SIG-M5 treated with dmso at 0.1 percent for 504 hours (cell line): ENCODE data around the gene CSK.
A peak's percentile ranks its signal among the peaks of the same experiment; 100 is the strongest.

ENCODE experiments used
- DNase-seq: peaks from one replicate; lab custom pipeline; 2025; ENCODE audit not compliant: unreplicated experiment; lab: John Stamatoyannopoulos, UW

CSK gene

GRCh38 chr15:74824976-74825375 lies 43.1 kb downstream of the CSK start:
- no peak for DNase-seq

DNA sequence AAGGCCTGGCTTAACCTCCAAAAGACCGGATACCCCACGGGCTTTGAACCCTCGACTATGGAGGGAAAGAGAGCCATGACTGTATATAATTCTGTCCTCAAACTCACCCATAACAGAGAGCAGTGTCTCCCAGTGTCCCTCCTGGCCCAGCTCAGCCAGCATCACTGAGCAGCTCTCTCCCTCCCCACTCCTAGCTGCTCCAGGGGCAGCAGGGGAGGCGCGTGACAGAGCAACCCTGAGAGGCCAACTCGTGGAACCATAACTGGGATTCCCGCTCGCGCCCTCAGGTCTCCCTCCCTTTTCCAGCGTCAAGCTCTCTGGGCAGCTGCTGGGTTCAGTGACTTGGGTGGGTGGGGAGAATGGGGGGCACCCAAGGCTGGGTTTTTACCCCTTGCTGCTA lies 44.0 kb downstream of the CSK start:
- DNase-seq, result no peak

- no peak for DNase-seq
Measured at GRCh38 chr15:74826364-74826819, 44.5 kb downstream of the CSK start, which contains the start of gene CPLX3. CPLX3 (plus strand) TSS chr15:74826627; CDS start chr15:74826704, 77 bp downstream.

GRCh38 chr15:74826921-74827320 lies 45.0 kb downstream of the CSK start:
- no peak for DNase-seq

DNA sequence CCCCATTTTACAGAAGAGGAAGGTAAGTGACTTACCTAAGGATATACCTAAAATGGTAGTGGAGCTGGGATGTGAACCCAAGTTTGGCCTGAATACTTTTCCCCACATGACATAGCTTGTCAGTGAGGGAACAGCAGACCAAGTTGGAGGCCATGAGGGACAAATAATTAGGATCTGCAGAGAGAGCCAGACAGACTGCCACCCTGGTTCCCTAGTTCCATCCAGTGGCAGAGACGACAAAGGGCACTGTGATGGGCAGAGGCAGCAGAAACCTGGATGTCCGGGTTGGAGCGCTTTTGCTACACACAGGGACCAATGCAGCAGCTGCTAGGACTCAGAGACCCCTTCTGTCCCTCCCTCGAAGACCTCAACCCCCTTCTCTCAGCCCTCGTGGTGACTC lies 45.7 kb downstream of the CSK start:
- DNase-seq, result no peak

DNA sequence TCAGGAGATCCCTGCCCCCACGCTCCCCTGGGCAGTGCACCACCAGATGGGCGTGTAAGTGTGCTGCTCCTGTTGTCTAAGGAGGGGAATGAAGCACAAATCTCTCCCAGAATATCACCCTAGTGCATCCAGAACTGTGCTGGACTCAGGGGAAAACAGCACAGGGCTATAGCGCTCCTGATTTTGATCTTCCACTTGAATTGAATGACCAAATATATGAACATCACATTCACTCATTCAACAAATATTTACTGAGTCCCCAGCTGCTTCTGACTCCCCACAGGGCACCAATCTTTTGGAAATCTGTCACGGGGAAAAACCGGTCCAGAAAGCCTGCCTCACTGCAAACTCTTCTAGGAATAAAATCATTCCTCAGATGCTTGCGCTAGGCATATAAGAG lies 47.0 kb downstream of the CSK start:
- no peak for DNase-seq

DNA sequence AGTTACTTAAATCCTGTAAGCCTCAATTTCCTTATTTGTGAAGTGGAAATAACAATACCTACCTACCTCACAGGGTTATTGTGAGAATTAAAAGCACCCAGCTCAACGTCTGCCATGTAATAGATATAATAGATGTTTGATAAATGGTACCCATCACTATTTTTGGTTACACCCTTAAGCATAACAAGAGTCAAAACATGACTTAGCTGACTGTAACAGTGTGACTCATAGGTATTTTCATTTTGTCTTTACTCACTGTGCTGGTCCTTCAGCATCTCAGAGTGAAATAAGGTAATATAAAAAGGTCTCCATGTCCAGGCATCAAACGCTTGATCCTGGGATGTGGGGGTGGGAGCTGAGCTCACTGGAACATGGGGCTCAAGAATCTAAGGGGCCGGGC lies 47.6 kb downstream of the CSK start:
- no peak for DNase-seq

DNA sequence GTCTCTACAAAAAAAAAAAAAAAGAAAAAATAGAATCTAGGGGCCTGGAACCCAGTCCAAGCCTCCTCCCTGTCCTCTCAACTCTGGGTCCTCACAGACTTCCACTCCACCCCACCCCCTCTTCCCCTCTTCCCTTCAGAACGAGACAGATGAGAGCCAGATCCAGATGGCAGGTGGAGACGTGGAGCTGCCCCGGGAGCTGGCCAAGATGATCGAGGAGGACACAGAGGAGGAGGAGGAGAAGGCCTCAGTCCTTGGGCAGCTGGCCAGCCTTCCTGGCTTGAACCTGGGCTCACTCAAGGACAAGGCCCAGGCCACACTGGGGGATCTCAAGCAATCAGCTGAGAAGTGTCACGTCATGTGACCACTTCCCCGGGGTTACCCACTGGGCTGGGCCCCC lies 48.1 kb downstream of the CSK start:
- DNase-seq, result no peak

GRCh38 chr15:74830868-74831267 lies 49.0 kb downstream of the CSK start:
- no peak for DNase-seq

GRCh38 chr15:74831813-74832495 lies 50.1 kb downstream of the CSK start:
- DNase-seq, result no peak

DNA sequence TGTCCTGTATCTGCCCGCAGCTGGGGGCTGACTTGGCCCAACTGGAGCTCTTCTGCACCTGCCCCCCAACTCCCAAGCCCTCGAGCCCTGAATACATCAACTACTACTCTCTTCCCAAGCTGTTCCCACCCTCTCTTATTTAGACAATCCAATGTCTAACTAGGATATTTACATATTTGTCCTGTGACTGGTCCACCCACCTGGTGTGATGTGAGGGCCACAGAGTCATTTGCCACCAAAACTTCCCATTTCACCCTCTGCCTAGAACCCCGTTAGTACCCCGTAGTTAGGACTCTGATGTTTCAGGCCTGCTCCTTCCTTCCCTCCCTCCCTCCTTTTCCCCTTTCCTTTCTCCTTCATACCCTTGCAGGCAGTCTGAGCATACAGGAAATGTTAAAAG lies 50.9 kb downstream of the CSK start:
- no peak for DNase-seq

DNA sequence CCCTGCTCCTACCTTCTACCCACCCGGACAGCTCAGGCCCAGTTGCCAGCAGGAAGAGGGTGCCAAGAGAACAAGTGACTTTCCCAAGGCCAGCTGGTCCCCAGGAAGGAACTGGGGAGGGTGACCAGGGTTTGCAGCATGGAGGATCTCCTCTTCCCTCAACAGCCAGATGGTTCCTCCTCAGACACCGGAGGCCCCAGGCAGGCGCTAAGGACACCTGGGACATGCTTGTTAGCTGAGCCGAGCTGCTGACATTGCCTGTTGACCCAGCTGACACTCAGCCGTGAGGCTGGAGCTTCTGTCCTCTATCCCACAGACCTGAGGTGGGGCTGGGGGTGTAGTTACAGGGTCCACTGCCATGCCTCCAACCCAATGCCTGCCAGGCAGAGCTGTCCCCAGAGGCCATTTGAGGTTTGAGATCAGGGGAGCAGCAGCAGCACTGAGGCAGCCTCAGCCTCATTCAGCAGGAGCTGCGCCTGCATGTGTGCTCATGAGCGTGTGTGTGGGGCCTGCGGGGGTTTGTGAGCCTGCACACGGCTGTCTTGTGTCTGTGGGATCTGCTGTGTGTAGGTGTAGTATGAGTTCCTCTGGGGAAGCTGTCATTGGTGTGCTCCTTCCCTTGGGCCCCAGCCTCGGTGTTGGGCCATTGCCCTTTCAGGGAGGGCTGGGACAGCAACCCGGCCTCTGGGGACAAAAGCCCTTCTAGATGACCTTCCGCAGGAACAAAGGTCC lies 51.7 kb downstream of the CSK start:
- DNase-seq, result no peak

DNA sequence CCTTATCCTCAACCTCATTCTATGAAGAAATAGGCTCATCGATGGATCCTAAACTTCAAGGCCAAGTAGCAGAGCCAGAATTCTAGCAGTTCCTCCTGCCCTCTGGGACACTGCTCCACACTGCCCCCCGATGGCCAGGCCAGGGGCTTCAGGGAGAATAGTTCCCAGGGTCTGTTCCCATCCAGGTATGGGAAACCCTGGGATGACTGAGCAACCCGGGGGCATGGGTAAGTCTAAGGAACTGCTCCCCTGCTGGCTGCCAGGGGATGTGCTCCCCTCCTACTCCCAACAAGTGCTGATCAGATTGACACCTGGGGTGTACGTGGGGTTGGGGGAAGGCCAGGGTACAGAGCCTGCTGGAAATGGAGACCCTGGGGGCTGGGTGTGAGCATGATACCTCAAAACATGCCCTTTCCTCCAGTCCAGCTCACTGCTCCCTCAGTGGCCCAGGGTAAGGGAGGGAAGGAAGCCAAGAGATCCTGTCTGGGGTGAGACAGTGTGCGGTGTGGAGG lies 53.5 kb downstream of the CSK start:
- DNase-seq, result peak; percentile 48

- no peak for DNase-seq
Measured at GRCh38 chr15:74836846-74837245, 55.0 kb downstream of the CSK start.

DNA sequence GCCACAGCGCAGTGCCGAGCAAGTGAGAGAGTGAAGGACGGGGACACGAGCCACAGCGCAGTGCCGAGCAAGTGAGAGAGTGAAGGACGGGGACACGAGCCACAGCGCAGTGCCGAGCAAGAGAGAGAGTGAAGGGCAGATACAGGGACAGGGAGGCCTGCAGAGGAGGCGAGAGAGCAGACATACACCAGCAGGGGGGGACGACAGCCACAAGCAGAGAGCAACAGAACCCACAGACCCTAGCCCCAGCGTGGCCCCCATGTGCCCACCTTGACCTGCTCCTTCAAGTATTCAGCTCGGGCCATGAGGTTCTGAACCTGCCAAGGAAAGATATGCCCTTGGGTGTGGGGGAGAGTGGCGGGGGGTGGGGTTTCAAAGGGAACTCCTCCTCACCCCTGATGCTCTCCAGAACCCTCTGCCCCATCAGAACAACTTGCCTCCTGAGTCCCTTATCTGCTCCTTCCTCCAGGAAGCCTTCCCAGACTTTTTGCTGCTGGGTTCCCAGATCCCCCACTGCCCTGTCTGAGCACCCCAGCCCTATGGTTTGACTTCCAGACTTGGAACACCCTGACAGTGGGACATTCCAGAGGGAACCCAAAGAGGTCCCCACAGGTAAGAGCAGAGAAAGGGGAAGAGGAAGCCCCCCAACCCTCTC lies 55.7 kb downstream of the CSK start:
- DNase-seq, result no peak

- no peak for DNase-seq
Measured at GRCh38 chr15:74838137-74838516, 56.2 kb downstream of the CSK start.

DNA sequence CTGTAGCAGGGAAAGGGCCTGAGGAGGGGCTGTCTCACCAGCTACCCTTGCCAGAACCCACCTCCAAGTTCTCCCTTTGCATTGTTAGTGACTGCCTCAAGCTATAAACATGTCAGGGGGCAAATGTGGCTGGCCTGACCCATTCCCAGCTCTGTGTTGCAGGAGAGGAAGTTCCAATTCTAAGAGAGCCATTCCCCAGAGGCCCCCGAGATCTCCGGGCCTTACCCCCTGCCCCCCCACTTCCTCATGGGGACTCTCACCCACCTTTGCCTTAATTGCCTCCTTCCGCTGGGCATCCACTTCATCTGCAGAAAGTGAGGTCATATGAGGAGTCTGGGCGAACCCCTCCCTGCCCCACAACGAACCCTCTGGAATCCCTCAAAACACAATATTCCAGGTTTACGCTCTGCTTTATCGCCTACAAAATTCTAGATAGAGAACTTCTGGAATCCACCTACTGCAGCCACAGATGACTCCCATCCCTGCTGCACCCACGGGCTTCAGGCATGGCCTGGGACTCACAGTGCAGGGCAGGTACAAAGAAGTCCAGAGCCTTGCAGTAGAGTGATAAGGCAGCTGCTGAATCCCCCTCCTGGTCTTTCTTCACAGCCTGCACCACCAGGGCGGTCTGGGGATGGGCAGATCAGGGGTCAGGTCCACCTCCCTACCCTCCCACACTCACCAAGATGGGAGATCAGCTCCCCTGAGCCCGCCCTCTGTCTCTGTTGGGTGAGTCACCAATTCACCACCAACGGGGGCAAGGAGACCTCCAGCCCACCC lies 57.1 kb downstream of the CSK start:
- DNase-seq, result no peak

- no peak for DNase-seq
Measured at GRCh38 chr15:74839526-74840395, 57.9 kb downstream of the CSK start.

- no peak for DNase-seq
Measured at GRCh38 chr15:74840851-74841775, 59.2 kb downstream of the CSK start.
